ENCODE results near the gene BCL2L15. TPM values are rescaled to one million over a fixed set of nuclear protein-coding genes. Genes with fewer than 3 reads are reported as not detected.
A peak's percentile ranks its signal among the peaks of the same experiment; 100 is the strongest.

Gene BCL2L15
- 1 to 10 TPM in 3 of 5 donors, under 1 TPM in 2; 0.50 to 1.3 (median 1.1) TPM for polyA plus RNA-seq (ENCODE audit: insufficient read depth in 1 of 5, insufficient read length in 5 of 5, low replicate concordance in 1 of 5)
- long read RNA-seq, donor 1 = 0 reads
- long read RNA-seq, donor 2 = 0 reads
- long read RNA-seq, donor 3 = 0 reads
- long read RNA-seq, donor 4 = 0 reads
- long read RNA-seq, donor 5 = 0 reads
- long read RNA-seq, donor 6 = 0 reads
- long read RNA-seq, donor 7 = 0 reads
- long read RNA-seq, donor 8 = 0 reads

DNA sequence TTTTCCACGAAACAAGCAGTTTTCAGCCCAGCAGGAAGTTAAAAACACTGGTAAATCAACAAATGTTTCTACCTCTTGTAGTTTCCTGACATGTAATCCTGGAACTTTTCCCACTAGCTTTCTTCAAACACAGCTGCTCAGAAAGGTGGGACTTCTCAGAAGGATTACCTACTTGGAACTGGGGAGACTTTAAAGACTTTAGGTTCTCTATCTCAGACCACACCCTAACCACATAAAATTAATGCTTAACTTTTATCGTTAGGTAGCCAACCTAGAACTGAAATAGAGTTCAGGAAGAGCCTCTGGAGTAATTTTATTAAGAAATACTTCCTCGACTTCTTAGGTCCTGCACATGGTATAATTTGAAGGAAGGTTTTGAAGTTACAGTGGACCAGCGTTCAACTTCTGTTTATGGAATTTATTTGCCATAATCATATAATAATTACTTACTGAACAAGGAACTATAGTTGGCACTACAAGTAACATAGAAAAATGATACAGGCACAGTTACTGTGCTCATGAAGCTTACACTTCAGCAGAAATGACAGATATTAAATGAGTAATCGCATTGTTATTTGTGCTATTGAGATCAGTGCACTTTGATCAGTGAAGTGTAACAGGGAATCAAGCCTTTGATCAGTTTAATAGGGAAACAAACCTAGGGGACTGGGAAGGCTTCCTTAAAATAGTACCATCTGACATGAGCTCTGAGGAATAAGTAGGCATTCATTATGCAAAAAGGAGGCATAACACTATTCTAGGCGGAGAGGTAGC is at the start of gene BCL2L15:
TSS of gene BCL2L15 (minus strand) at position 180 of the 774 bp plus-strand sequence. CDS start 206 bp downstream, outside the sequence.
- no peak for DNase-seq

DNA sequence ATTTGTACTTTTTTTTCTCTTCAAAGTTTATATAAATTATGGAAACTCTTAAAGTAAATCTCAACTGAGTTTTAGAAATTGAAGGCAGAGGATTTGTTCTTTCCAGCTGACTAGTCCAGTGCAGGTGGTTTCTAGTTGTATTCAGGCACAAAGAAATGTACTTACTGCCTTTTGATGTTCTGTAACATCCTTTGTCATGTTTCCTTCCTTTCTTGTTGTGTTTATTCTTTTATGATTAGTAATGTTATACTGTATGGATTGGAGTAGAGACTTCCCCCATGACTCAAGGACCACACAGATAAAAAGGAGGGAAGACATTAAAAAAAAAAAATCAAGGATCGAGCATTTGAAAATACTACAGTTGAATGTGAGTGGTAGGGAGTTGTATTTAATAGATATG is 49.8 kb upstream of the BCL2L15 start:
- no peak for DNase-seq

DNA sequence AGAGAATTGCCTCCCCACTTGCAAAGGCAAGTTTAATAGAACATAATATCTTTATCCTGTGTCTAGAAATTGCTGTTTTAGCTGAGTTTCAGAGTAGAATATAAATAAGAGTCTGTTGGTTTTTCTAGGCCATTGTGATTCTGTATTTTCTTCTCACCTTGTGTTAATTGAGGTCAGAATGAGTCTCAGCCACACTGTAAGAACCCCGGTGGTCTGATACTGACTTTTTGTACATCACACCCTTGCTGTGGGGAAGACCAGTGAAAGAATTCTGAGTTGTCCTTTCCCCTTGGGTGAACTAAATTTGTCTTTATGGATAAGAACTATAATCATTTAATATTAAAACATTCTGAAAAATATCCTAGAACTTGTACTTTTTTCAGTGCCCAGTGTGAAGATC is 48.6 kb upstream of the BCL2L15 start:
- no peak for DNase-seq

DNA sequence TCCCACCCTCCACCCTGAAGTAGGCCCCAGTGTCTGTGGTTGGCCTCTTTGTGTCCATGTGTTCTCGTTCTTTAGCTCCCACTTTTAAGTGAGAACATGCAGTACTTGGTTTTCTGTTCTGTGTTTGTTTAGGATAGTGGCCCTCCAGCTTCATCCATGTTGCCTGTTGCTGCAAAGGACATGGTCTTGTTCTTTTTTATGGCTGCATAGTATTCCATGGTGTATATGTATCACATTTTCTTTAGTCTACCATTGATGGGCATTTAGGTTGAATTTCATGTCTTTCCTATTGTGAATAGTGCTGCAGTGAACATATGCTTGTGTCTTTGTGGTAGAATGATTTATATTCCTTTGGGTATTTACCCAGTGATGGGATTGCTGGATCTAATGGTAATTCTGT is 47.8 kb upstream of the BCL2L15 start:
- DNase-seq = no peak

DNA sequence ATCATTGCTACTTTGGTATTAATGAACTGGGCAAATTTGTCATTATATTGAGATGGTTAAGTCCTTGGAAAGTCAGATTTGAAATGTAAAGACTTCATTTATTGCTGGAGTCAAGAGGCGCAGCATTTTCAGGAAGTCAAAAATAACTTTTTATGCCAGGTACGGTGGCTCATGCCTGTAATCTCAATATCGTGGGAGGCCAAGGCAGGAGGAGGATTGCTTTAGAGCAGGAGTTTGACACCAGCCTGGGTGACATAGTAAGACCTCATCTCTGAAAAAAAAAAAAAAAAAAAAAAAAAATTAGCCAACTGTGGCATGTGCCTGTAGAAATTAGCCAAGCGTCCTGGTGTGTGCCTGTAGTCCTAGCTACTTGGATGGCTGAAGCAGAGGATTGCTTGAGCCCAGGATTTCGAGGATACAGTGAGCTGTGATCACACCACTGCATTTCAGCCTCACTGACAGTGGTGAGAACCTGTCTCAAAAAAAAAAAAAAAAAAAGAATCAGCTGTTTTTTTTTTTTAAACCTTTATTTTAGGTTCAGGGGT is 47.2 kb upstream of the BCL2L15 start:
- DNase-seq = no peak

DNA sequence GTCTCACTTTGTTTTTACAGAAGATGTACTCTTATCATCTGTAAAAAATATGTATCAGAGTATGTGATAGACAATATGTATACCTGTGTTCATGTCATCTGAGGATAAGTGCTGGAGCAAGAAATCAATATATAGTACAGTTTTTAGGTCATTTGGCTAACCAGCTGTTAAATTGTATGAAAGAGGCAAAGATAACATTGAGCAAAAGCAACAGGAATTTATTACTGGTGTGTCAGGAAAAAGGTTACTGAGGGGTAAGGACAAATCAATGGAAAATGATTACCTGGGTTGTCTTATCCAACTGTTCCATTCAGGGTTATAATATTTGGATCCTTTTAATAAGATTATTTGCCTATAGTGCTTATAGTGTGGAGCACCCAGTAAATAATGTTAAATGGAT is 46.6 kb upstream of the BCL2L15 start:
- DNase-seq = no peak

DNA sequence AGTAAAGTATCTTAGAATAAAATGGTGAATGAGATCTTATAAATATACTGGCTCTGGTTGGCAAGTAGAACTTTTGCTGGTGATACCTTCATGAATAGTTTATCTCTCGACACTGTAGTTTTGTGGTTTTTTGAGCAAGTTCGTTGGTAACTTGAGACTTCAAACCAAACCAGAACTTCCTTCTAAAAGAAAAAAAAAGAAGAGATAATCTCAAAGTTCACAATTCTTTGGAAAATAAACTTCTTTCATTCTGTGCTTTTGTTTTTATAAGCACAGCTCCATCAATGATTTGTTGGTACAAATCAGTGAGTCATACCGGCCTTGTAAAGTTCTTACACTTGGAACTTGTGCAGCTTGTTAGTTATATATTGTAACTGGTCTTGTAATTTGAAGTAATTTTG is 44.1 kb upstream of the BCL2L15 start:
- no peak for DNase-seq

DNA sequence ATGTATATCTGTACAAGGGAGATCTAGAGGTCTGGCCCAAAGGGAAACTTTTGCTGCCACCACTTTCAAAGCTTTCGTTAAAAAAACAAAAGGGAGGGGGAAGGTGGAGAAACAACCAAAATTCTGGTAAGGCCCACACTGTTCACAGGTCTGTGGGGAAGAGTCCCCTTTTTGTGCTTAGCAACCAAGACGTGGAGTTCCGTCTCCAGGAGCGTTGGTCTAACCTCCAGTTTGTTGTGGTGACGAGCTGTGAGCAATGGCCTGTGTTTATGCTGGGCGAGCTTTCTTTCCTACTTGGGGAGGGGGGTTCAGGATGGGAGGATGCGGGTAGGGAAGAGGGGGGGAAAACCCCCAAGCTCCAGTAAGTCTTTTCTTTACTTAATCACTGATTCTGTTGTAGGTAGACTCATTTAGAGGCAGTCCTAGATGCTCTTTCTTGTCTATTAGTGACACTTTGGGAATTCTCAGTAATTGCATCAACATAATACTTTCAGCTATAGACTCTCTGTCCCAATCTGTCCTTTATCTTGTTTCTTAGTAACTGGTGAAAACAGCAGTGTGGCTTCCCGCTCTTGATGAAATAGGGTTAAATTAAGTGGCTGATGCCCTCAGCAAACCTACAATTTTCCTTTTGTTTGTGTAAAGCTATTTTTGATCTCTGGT is 43.2 kb upstream of the BCL2L15 start:
- DNase-seq = peak; percentile 67 to 78

DNA sequence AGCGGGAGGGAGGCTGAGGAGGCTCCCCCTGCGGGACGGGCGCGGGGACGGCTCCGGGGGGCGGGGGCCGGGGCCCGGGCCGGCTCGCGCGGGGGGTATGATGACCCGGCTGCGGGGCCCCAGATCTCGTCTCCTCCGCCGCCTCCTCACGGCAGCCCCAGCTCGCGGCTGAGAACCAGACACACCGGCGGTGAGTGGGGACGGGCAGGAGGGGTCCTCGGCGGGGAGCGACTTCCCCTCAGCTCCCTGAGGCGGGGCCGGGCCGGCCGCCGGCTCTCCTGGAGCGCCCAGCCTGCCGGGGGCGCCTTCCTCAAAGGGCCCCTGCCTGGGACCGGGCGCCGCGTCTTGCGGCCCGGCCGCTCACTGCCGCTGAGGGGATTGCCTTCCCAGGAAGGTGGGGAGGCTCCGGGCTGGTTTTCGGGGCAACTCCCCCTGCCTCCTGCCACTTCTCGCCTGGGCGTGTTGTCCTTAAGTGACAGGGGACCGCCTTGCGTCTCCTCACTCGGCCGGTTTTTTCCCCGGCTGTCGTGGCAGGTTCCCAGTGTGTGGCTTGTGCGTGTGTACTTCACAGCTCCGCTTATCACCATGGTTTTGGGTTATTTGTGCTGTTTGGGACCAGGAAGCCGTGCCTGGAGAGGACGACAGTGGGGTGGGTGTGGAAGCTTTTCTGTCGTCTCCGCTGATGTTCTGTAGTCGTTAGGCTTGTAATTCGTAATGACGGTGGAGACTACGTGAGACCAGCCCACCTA is 42.5 kb upstream of the BCL2L15 start:
- DNase-seq = peak in 1 of 2 donors; percentile 56

DNA sequence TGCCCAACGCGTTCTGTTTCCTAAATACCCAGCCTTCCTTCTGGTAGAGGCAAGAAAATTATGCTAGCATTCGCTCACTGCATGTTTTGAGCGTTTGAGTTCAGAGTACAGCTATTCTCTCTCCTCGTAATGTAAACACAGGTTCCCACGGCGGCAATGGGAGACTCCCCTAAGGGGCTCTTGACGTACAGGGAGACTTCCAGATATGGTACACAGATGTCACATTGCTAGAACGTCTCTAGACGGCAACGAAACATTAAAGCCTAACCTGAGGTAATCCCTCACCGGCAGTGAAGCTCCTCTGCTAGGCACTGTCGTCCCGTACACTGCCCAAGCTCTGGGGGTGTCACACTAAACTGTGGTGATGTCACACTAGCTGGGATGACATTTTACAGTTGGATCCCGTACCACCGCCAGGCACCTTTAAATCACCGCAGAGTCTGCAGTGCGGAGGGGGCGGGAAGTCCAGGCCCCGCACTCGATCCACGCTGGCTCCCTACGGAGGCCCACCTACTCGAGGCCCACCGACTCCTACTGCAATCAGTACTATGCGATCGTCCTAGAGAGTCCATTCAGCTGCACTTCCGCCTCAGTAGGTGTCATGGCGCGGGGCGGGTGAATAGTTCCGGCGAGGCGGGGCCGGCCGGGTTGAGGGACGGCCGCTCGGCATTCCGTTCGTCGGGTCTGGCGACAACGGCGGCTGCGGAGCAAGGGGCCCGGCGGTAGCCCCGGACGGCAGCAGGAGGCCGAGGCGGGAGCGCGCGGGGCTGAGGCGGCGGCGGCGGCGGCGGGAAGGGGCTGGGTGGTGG is 41.8 kb upstream of the BCL2L15 start, which contains the start of gene HIPK1:
TSS of gene HIPK1 (plus strand) at position 384 of the 809 bp plus-strand sequence.
- DNase-seq = peak; percentile 93 to 94

DNA sequence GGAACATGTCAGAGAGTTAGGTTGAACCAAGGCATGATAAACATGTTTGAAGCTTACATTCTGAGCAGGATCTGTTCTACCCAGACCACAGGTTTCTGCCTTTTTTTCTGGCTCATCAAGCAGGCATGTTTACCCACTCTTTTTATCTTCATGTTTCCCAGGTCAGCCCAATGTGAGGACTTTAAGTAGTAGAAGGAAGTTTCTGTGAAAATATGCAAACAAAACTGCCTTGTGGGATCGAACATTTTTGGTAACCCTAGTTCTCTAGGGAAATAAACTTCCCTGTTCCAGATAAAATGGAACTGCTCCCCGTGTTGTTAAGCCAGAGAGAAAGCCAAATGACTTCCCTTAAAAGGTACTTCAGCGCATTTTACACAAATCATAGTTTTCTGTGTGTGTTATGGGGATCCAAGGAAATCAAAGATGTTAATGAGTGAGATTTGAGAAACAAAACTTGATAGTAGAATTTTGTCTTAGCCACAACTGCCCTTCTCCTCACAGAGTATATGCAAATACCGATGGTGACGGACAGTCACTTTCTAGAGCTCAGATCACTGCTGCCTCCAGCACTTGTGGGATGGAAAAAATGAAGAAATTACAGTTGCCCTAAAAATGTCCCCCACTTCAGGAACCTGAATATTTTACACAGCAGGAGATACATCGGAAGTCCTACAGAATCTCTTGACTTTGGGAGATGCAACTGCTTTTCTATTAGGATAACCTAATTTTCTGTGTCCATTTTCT is 41.0 kb upstream of the BCL2L15 start:
- DNase-seq = no peak

DNA sequence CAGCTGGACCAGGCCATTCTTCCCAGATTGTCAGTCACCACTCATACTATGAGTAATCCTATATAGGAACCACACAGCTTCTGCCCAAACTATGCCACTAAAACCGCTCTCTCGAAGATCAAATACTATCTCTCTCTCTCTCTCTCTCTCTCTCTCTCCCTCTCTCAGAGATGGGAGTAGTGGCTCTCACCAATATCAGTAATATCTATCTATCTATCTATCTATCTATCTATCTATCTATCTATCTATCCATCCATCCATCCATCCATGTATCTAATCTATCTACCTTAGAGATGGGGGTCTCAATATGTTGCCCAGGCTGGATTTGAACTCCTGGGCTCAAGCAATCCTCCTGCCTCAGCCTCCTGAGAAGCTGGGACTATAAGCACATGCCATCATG is 37.1 kb upstream of the BCL2L15 start:
- no peak for DNase-seq

DNA sequence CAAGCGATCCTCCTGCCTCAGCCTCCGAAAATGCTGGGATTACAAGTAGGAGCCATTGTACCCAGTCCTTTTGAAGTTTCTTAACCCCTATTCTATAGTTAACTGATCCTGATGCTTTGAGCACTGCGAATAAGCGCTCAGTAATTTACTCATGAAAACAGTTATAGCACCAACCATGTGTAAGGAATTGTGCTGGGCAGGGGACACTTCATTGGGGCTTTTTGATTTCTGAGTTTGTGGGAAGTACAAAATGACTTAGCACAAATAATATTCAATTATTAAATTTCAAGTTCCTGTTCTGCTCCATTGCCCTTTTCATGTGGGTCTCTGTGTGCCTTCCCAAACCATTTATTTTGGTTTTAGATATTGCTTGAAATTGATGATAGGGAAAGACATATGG is 35.6 kb upstream of the BCL2L15 start:
- no peak for DNase-seq

DNA sequence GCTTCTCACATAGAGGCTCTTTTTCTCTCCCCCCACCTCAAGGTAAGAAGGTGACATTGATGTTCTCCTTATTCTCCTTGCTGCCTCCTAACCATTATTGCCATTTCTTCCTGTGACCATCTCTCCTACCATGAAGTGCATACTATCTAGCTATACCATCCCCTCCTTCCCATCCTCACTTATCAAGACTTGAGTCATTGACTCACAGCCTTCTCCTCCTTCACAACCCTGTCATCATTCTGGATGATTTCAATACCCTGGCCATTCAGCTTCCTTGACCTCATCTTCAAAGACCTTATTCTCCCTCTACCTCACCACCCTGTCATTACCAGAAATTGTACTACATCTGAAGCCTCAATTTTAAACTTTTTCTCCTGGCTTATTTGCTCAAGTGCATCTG is 30.9 kb upstream of the BCL2L15 start:
- DNase-seq = no peak

DNA sequence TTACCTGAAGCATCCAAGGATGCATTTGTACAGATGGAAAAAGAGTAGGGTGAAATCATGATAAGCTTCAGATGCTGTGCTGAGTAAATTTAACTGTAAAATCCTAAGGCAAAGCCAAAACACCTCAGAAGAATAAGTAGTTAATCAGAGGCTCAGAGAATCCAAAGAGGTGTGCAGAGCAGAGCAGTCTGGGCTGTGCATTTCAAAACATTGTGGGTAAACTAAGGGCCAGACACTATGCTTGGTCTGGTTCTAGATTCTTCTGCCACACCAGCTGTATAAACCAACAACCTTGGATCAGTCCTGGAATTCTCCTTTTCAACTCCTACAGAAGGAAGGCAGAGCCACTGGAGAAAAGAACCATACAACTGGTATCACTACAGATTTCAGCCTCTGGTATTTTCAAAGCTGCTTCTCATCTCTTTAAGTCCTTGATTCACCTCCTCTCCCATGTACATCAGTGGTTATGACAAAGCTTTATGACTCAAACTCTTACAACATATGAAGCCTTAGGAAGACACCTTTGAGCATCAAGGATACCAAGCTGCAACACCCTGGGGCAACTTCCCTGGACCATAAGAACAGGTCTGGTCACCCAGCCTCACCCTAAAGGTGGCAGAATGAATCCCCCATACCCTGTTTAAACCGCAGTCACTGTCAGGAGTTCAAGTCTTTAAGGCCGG is 30.2 kb upstream of the BCL2L15 start:
- no peak for DNase-seq

DNA sequence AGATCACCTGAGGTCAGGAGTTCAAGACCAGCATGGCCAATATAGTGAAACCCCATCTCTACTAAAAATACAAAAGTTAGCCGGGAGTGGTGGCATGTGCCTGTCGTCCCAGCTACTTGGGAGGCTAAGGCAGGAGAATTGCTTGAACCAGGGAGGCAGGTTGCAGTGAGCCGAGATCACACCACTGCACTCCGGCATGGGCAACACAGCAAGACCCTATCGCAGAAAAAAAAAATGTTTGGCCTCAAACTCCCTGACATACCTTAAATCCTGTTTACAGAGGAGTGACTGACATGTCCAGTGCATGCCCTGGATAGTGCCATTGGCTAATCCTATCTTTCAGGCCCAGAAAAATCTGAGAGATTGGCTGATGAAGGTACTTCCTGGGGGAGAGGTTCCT is 29.6 kb upstream of the BCL2L15 start:
- DNase-seq = no peak

DNA sequence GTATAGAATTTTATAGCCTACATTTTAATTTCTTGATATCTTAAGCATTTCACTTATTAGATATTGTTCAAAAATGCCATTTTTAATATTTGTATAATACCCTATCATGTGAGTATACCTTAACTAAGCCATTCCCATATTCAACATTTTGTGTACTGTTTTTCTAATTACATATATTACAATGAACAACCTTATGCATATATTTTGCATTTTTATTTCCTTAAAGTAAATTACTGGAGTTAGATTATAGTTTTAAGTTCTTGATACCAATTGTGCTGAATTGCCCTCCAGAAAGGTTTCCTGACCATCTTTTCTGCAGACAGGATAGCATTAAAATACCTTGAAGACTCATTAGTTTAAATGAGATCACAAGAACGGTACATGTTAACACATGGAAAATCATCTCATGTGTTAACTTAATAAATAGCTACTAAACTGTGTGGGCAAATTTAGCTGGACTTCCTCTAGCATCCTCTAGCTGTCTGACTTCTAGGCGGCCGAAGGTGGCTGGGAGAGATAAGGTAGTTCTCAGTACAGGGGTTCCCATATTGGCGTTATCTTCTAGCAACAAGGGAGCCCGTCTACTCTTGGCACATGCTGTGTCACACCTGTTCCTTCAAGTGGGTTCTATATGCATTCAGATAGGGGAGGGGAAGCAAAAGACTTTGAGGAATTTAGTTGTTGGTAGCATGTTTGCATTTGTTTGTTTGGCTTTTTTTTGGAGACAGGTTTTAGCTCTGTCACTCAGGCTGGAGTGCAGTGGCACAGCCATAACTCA is 26.7 kb upstream of the BCL2L15 start:
- no peak for DNase-seq

DNA sequence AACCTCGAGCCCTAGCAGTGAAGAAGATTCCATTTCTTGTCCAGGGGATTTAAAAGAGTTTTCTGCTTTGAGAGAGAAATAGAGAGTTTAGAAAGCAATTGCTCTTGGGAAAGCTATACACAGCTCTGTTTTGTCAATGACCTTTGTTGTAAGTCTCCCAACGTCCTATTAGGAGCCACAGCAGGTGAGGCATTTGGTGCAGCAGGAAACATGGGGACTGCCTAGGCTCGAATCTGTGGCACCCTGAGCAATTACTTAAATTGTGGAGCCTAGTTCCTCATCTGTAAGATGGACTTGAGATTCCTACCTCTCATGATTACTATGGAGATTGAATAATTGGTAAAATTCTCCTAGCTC is 25.9 kb upstream of the BCL2L15 start:
- DNase-seq = no peak
